ENCODE measurements around the gene EGF.

Gene EGF

DNA sequence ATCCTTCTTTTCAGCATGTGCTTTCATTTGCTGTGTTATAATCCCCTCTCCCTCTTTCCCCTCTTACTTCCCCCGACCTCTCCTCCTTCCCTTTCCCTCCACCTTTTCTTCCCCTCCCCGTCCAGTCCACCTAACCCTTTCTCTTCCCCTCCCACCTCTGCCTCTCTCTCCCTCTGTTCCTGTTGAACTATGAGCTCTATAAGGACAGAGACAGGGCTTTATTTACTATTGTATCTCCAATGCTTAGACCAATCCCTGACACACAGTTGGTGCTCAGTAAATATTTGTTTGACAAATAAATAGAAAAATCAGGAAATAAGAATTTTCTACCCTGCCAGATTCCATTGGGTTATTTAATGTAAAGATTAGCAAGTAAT, 60.8 kb downstream of the EGF start:
- H3K4me1 Mint-ChIP-seq = peaks cover 9% of the 10 kb centered on the region
- H3K9me3 Mint-ChIP-seq = no peaks in the 10 kb centered on the region
- ATAC-seq (replicated peaks; ENCODE audit: extremely low read depth, poor library complexity, severe bottlenecking) (no peak), DNase-seq (ENCODE audit: low spot score in 2 of 2) (no peak)
- H3K27ac Mint-ChIP-seq (ENCODE audit: low read depth) = no peak overlapping the region
- H3K4me3 Mint-ChIP-seq = no peak overlapping the region
- peaks cover 50% of the 10 kb centered on the region for H3K27me3 Mint-ChIP-seq
- no peaks in the 10 kb centered on the region for H3K36me3 Mint-ChIP-seq (ENCODE audit: insufficient read depth)

DNA sequence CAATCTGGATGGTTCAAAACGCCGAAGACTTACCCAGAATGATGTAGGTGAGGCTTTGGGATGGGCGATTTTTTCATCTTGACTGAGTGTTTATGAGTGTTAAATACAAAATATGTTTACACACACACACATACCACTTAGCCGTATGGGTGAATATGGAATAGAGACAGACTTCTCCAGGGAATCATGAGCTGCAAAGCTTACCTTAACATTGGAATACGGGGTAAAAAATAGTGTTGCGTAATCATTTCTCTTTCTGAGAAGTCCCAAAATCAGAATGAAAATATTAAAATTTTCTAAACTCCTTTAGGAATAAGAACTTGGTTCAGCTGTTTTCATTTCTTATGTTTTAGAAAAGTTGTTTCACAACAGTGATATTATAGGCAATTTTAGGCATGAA, 63.5 kb downstream of the EGF start:
- no peaks in the 10 kb centered on the region for H3K9me3 Mint-ChIP-seq

DNA sequence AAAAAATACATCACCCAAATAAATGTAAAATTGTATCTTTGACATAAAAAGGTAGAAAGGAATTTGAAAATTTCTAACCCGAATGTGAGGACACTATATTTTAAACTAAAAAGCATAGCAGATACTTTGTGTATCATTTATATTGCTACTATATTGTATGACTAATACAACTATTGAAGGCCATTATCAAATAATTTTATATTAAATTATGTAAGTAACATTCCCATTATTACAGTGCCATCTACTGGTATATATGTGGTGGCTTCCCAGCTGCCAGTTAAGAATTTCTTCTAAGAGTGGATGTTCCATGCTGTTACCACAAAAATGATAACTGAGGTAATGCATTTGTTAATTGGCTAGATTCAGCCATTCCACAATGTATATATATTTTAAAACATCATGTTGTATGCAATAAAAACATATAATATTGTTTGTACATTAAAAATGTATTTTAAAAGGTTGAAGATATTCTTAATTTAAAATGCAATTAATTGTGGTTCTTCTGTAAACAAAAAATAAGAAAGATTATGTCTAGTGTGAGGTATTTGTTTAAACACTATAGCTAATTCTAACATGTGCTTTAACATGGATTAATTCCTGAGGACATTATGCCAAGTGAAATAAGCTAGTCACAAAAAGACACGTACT, 65.3 kb downstream of the EGF start:
- H3K27ac Mint-ChIP-seq (ENCODE audit: low read depth) = no peak overlapping the region
- H3K27me3 Mint-ChIP-seq = peaks cover 63% of the 10 kb centered on the region
- no peak overlapping the region for H3K4me3 Mint-ChIP-seq
- DNase-seq (ENCODE audit: low spot score in 2 of 2) = no peak
- peaks cover 2% of the 10 kb centered on the region for H3K36me3 Mint-ChIP-seq (ENCODE audit: insufficient read depth)
- no peaks in the 10 kb centered on the region for H3K4me1 Mint-ChIP-seq
- H3K9me3 Mint-ChIP-seq = no peaks in the 10 kb centered on the region
- ATAC-seq (replicated peaks; ENCODE audit: extremely low read depth, poor library complexity, severe bottlenecking) = no peak

More for the DNA sequence above, 63.5 kb downstream of the EGF start:
- Mint-ChIP-seq H3K27ac (ENCODE audit: low read depth) (no peak overlapping the region), H3K36me3 (ENCODE audit: insufficient read depth) (peaks cover 2% of the 10 kb centered on the region), H3K27me3 (peaks cover 56% of the 10 kb centered on the region), H3K4me3 (no peak overlapping the region), H3K4me1 (no peaks in the 10 kb centered on the region)
- DNase-seq (ENCODE audit: low spot score in 2 of 2) = no peak
- no peak for ATAC-seq (replicated peaks; ENCODE audit: extremely low read depth, poor library complexity, severe bottlenecking)

DNA sequence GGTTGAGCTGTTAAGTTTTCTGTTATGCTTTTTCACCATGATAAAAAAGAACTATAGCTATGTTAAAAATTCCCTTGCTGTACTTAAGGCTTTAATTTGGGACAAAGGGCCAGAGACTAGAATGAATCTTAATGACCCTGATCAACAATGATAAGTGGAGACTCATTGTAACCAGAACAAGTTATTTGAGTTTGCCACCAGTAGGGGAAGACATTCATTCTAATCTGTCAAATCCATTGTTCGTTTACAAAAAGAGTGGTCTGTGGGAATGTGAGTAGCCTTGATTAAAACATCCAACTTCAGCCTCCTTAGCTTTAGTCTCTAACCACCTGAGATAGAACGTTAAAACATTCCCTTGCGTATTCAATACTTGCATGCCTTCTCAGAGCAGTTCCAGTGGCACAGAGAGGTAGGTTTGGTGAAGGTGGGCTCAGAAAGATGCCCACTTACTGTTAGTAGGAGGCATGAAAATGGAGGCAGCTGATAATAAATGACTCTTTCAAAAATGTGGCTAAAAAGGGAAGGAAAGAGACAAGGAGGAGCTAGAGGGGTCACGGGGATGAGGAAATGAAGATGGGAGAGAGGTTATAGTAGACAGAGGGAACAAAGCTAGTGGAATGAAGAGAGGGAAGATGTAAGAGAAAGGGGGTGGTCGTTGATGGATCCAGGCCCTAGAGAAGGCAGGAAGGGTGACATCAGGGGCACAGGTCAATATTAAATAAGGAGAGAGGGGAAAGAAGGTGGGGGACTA, 66.2 kb downstream of the EGF start:
- Mint-ChIP-seq H3K27ac (ENCODE audit: low read depth) (no peak overlapping the region), H3K36me3 (ENCODE audit: insufficient read depth) (peaks cover 2% of the 10 kb centered on the region), H3K4me1 (no peaks in the 10 kb centered on the region), H3K9me3 (no peaks in the 10 kb centered on the region), H3K4me3 (no peak overlapping the region), H3K27me3 (peaks cover 54% of the 10 kb centered on the region)
- ATAC-seq (replicated peaks; ENCODE audit: extremely low read depth, poor library complexity, severe bottlenecking) (no peak), DNase-seq (ENCODE audit: low spot score in 2 of 2) (no peak)

DNA sequence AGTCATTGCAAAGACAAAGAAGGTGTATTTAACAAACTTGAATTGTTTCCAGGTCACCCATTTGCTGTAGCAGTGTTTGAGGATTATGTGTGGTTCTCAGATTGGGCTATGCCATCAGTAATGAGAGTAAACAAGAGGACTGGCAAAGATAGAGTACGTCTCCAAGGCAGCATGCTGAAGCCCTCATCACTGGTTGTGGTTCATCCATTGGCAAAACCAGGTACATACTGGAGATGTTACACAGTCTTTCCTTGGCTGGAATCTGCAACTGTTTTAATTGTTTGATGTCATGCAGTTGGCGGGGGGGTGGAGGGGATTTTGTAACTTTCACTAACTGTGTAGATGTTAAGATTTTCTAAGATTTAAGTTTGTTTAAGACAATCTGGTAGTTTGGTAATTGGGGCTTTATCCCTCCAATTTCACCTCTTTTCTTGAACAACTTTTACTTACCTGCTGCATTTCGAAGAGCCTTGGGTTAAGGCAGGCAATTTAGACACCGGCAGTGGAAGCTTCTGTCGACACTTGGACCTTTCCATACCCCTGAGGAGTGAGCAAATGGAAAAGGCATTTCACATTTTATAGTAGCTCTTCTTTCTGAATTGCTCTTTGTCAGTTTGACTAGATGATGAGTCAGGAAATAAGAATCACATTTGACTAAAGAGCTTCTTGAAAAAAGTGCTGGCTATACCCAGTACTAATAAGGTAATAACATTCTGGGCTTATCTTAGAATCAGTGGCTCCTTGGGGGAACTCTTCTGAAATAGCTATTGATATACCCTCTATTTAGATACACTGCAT, 67.4 kb downstream of the EGF start:
- ATAC-seq (replicated peaks; ENCODE audit: extremely low read depth, poor library complexity, severe bottlenecking) (no peak), DNase-seq (ENCODE audit: low spot score in 2 of 2) (no peak)
- peaks cover 45% of the 10 kb centered on the region for H3K27me3 Mint-ChIP-seq
- H3K4me3 Mint-ChIP-seq = no peak overlapping the region
- H3K36me3 Mint-ChIP-seq (ENCODE audit: insufficient read depth) = peaks cover 2% of the 10 kb centered on the region
- no peak overlapping the region for H3K27ac Mint-ChIP-seq (ENCODE audit: low read depth)
- no peaks in the 10 kb centered on the region for H3K9me3 Mint-ChIP-seq
- no peaks in the 10 kb centered on the region for H3K4me1 Mint-ChIP-seq

DNA sequence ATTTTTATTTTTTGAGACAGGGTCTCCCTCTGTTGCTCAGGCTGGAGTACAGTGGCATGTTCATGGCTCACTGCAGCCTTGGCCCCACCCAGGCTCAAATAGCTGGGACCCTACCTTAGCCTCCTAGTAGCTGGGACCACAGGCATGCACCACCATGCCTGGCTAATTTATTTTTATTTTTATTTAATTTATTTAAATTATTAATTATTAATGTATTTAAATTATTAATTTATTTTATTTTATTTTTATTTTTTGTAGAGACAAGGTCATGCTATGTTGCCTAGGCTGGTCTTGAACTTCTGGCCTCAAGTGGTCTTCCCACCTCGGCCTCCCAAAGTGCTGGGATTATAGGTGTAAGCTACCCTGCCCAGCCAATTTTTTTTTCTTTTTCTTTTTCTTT, 69.3 kb downstream of the EGF start:
- Mint-ChIP-seq H3K27ac (ENCODE audit: low read depth) (no peak overlapping the region), H3K4me1 (no peaks in the 10 kb centered on the region), H3K9me3 (no peaks in the 10 kb centered on the region), H3K4me3 (no peak overlapping the region), H3K27me3 (peaks cover 39% of the 10 kb centered on the region), H3K36me3 (ENCODE audit: insufficient read depth) (peaks cover 2% of the 10 kb centered on the region)
- DNase-seq (ENCODE audit: low spot score in 2 of 2) = no peak
- ATAC-seq (replicated peaks; ENCODE audit: extremely low read depth, poor library complexity, severe bottlenecking) = no peak

DNA sequence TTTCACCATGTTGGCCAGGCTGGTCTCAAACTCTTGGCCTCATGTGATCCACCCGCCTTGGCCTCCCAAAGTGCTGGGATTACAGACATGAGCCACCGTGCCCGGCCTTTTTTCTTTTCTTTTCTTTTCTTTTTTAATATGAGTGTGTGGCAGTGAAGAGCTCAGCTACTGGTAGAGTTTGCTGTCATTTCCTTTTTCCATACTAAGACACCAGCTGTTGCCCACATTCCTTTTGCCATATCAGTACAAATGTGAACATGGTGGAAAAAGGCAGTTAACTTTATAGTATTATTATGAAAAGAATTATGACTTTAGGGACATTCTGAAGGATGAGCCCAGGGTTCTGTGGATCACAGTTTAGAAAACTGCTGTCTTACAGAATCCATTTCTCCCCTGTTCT, 69.8 kb downstream of the EGF start:
- H3K36me3 Mint-ChIP-seq (ENCODE audit: insufficient read depth) = peaks cover 2% of the 10 kb centered on the region
- no peaks in the 10 kb centered on the region for H3K9me3 Mint-ChIP-seq
- ATAC-seq (replicated peaks; ENCODE audit: extremely low read depth, poor library complexity, severe bottlenecking) (no peak), DNase-seq (ENCODE audit: low spot score in 2 of 2) (no peak)
- no peak overlapping the region for H3K4me3 Mint-ChIP-seq
- H3K27me3 Mint-ChIP-seq = peaks cover 36% of the 10 kb centered on the region
- no peaks in the 10 kb centered on the region for H3K4me1 Mint-ChIP-seq
- H3K27ac Mint-ChIP-seq (ENCODE audit: low read depth) = no peak overlapping the region

DNA sequence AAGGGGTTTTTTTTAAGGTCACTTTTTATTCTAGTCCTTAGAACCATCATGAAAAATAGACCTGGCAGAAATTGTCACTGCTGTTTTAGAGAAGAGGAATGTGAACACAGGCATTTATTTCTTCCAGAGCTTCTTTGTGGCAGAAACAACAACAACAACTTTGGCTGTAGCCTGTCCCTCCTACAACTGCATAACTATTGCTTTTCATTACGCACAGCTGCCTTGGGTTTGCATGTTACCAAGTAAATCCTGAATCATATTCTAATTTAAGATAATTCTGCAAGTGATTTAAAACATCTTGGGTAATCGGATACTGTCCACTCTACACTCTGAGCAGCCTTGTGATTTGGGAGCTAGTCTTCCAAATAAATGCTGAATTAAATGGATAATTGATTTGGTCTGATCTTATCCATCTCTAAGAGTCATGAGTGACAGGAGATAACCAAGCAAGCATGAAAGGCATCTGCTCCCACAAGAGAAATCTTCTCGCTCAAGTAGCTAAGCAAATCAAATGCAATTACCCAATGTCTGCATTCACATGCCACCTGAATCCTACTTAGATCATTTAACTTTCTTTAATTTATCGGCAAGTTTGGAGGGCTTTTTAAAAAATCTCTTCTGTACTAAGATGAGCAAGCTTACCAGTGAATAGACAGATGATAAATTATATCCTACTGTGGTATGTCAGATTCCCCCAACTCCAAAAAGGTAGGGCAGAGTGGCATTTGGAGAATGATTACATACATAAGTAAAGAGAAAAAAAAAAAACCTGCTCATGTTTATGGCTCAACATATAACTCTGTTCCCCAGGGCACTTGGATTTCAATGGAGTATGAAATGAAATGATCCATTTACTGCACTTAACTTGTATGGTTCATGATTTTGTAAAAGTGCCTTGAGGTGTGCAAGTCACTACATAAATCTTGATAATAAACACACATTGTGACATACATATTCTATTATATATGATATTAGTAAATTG, 73.6 kb downstream of the EGF start:
- H3K27ac Mint-ChIP-seq (ENCODE audit: low read depth) = no peak overlapping the region
- DNase-seq (ENCODE audit: low spot score in 2 of 2) = no peak
- no peaks in the 10 kb centered on the region for H3K4me1 Mint-ChIP-seq
- H3K4me3 Mint-ChIP-seq = no peak overlapping the region
- H3K36me3 Mint-ChIP-seq (ENCODE audit: insufficient read depth) = no peaks in the 10 kb centered on the region
- ATAC-seq (replicated peaks; ENCODE audit: extremely low read depth, poor library complexity, severe bottlenecking) = no peak
- no peaks in the 10 kb centered on the region for H3K9me3 Mint-ChIP-seq
- H3K27me3 Mint-ChIP-seq = peaks cover 34% of the 10 kb centered on the region

DNA sequence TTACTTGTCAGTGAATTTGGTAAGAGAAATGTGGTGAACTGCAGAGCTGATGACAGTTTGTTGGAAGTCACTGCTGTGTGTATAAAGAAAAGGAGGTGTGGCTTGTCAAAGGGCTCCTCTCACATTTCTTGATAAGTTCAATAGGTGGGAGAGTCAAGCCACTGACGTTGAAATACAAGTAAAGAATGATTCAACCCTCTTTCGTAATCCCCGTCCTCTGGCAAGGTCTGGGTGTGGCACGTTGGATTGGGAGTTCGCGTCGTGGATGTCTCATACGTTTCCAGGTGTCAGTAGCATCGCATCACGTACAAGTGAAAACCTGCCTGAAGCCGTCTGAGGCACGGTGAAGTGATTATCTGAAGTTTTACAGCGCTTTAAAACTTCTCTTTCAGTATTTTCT, 76.4 kb downstream of the EGF start:
- no peaks in the 10 kb centered on the region for H3K4me1 Mint-ChIP-seq
- ATAC-seq (replicated peaks; ENCODE audit: extremely low read depth, poor library complexity, severe bottlenecking) = no peak
- H3K27me3 Mint-ChIP-seq = peaks cover 33% of the 10 kb centered on the region
- H3K9me3 Mint-ChIP-seq = no peaks in the 10 kb centered on the region
- H3K27ac Mint-ChIP-seq (ENCODE audit: low read depth) = no peak overlapping the region
- H3K4me3 Mint-ChIP-seq = no peak overlapping the region
- H3K36me3 Mint-ChIP-seq (ENCODE audit: insufficient read depth) = no peaks in the 10 kb centered on the region
- no peak for DNase-seq (ENCODE audit: low spot score in 2 of 2)

DNA sequence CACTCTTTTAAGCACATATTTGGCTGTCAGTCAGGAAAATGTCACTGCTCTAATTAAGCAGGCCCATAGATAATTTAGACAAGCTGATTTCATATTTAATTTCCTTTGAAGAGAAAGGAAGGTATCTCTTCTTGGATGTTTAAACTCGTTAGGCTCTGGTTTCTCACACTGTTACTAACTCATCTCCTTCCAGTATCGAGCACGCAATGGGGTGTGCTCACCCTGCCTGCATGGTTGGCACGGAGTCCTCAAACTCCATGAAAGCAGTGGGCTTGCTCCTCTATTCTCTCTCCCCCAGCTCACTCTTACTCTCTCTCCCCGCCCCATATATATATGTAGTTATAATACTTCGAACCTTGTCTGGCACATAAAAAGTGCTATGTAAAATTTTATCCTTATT, 76.9 kb downstream of the EGF start:
- DNase-seq (ENCODE audit: low spot score in 2 of 2) (no peak), ATAC-seq (replicated peaks; ENCODE audit: extremely low read depth, poor library complexity, severe bottlenecking) (no peak)
- Mint-ChIP-seq H3K4me1 (no peaks in the 10 kb centered on the region), H3K27ac (ENCODE audit: low read depth) (no peak overlapping the region), H3K9me3 (no peaks in the 10 kb centered on the region), H3K4me3 (no peak overlapping the region), H3K27me3 (peaks cover 35% of the 10 kb centered on the region), H3K36me3 (ENCODE audit: insufficient read depth) (no peaks in the 10 kb centered on the region)

DNA sequence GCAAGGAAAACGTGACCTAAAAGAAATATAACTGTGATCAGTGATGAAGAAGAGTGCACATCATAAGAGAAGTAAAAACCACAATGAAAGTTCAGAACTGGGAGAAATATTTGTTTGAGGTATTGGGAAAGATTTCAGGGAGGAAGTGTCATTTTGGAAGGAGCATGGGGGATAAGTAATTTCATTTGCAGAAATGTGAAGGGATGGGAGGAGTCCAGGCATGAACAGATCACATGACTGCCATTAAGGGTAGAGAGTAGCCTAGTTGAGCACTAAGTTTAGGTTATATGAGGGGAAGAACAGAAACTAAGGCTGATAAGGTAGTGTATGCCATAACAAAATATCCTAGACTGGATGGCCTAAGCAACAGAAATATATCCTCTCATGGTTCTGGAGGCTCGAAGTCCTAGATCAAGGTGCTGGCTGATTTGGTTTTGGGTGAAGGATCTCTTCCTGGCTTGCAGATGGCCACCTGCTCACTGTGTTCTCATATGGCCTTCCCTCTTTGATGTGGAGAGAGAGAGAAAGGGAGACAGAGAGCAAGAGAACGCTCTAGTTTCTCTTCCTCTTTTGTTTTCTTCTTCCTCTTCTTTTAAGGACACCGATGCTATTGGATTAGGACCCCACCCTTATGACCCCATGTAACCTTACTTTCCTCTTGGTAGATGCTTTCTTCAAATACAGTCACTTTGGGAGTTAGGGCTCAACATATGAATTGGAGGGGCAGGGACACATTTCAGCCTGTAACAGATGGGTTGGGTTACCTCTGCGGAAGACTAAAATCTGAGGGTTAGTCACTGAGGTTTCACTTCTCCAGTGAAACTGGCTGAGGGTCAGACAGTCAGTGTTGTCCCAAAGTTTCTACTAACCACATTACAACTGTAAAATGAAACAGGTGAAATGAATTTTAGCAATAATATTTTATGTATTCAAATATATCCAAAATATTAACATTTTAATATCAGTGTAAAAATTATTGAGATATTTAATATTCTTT, 77.9 kb downstream of the EGF start:
- no peak overlapping the region for H3K27ac Mint-ChIP-seq (ENCODE audit: low read depth)
- no peaks in the 10 kb centered on the region for H3K36me3 Mint-ChIP-seq (ENCODE audit: insufficient read depth)
- no peak for DNase-seq (ENCODE audit: low spot score in 2 of 2)
- no peak overlapping the region for H3K4me3 Mint-ChIP-seq
- no peak for ATAC-seq (replicated peaks; ENCODE audit: extremely low read depth, poor library complexity, severe bottlenecking)
- no peaks in the 10 kb centered on the region for H3K9me3 Mint-ChIP-seq
- H3K27me3 Mint-ChIP-seq = peaks cover 44% of the 10 kb centered on the region
- H3K4me1 Mint-ChIP-seq = no peaks in the 10 kb centered on the region
